Liver (tissue), 9 donors: Measurements from ENCODE around the gene SV2B. TPM values are rescaled to one million over a fixed set of nuclear protein-coding genes. Genes with fewer than 3 reads are reported as not detected.

Experiments used
- DNase-seq: peaks from one replicate; pipeline ENCODE4 v3.0.0-alpha.2; 2017; ENCODE audit warnings: low spot score
- H3K27ac ChIP-seq, 2 donors: one replicate each; pipeline ENCODE4 v1.7.0; 2013; ENCODE audit warnings: inconsistent platforms in 2 of 2, low read length in 2 of 2, control low read depth in 1 of 2, low read depth in 1 of 2, mild to moderate bottlenecking in 1 of 2
- H3K27me3 ChIP-seq, 4 donors: one replicate each; pipeline versions ENCODE4 v1.6.1 to v1.7.0; 2013; ENCODE audit warnings: low read length in 3 of 4, inconsistent platforms in 1 of 4, mild to moderate bottlenecking in 1 of 4, moderate library complexity in 1 of 4; ENCODE audit not compliant: control insufficient read depth in 4 of 4, insufficient read depth in 4 of 4
- H3K36me3 ChIP-seq, 4 donors: one replicate each; pipeline versions ENCODE4 v1.6.1 to v1.7.0; 2013; ENCODE audit warnings: low read length in 3 of 4, mild to moderate bottlenecking in 3 of 4, low read depth in 1 of 4, moderate library complexity in 1 of 4; ENCODE audit not compliant: control insufficient read depth in 4 of 4, insufficient read depth in 3 of 4
- H3K4me1 ChIP-seq, 4 donors: one replicate each; pipeline versions ENCODE4 v1.6.1 to v1.7.0; 2013; ENCODE audit warnings: low read length in 3 of 4, mild to moderate bottlenecking in 3 of 4, moderate library complexity in 1 of 4; ENCODE audit not compliant: control insufficient read depth in 4 of 4, insufficient read depth in 4 of 4
- H3K4me3 ChIP-seq, 3 donors: one replicate each; pipeline versions ENCODE4 v1.6.1 to v1.7.0; 2013; ENCODE audit warnings: low read length in 3 of 3, control low read depth in 1 of 3, low read depth in 1 of 3, mild to moderate bottlenecking in 1 of 3
- H3K9ac ChIP-seq, 2 donors: one replicate each; pipeline ENCODE4 v1.7.0; 2013; ENCODE audit warnings: low read length in 2 of 2, mild to moderate bottlenecking in 2 of 2, moderate library complexity in 2 of 2, control low read depth in 1 of 2, low read depth in 1 of 2
- H3K9me3 ChIP-seq, 4 donors: one replicate each; pipeline versions ENCODE4 v1.6.1 to v1.7.0; 2013; ENCODE audit warnings: low read length in 3 of 4; ENCODE audit not compliant: control insufficient read depth in 4 of 4
- CTCF ChIP-seq: fragments of 150-350 bp; IDR thresholded peaks from 2 replicates; pipeline ENCODE4 v1.5.1; 2017; ENCODE audit warnings: improper control_type of control experiment, low read depth, low read length; ENCODE audit not compliant: missing input control
- EGR1 ChIP-seq, 2 donors: IDR thresholded peaks; 2 replicates each; pipeline ENCODE4 v1.6.1; 2016 to 2018; ENCODE audit warnings: antibody characterized with exemption in 2 of 2, low read depth in 2 of 2
- FOXA1 ChIP-seq: IDR thresholded peaks from 2 replicates; pipeline ENCODE4 v1.6.1; 2016; ENCODE audit warnings: antibody characterized with exemption
- FOXA2 ChIP-seq: IDR thresholded peaks from 2 replicates; pipeline ENCODE4 v1.6.1; 2016; ENCODE audit warnings: antibody characterized with exemption
- HNF4A ChIP-seq, 2 donors: conservative IDR thresholded peaks; 2 replicates each; pipeline ENCODE4 v1.6.1; 2016; ENCODE audit warnings: antibody characterized with exemption in 2 of 2, mild to moderate bottlenecking in 2 of 2
- HNF4G ChIP-seq: IDR thresholded peaks from 2 replicates; pipeline ENCODE4 v1.6.1; 2016; ENCODE audit warnings: antibody characterized with exemption
- JUND ChIP-seq, 2 donors: IDR thresholded peaks; 2 replicates each; pipeline ENCODE4 v1.6.1; 2016; ENCODE audit warnings: antibody characterized with exemption in 2 of 2
- NR2F2 ChIP-seq: IDR thresholded peaks from 2 replicates; pipeline ENCODE4 v1.6.1; 2016; ENCODE audit warnings: antibody characterized with exemption
- RAD21 ChIP-seq, 2 donors: IDR thresholded peaks; 2 replicates each; pipeline ENCODE4 v1.6.1; 2016; ENCODE audit warnings: antibody characterized with exemption in 2 of 2, mild to moderate bottlenecking in 2 of 2
- REST ChIP-seq: IDR thresholded peaks from 2 replicates; pipeline ENCODE4 v1.6.1; 2016; ENCODE audit warnings: antibody characterized with exemption, mild to moderate bottlenecking
- RXRA ChIP-seq, 2 donors: IDR thresholded peaks; 2 replicates each; pipeline ENCODE4 v1.6.1; 2017 to 2018; ENCODE audit warnings: antibody characterized with exemption in 2 of 2, mild to moderate bottlenecking in 1 of 2
- SP1 ChIP-seq: IDR thresholded peaks from 2 replicates; pipeline ENCODE4 v1.6.1; 2018; ENCODE audit warnings: antibody characterized with exemption, mild to moderate bottlenecking
- TAF1 ChIP-seq: conservative IDR thresholded peaks from 2 replicates; pipeline ENCODE4 v1.6.1; 2016; ENCODE audit warnings: antibody characterized with exemption, mild to moderate bottlenecking
- YY1 ChIP-seq: IDR thresholded peaks from 2 replicates; pipeline ENCODE4 v1.6.1; 2016; ENCODE audit warnings: antibody characterized with exemption, mild to moderate bottlenecking
- whole genome bisulfite sequencing: extraction: QIAGEN DNeasy Blood & Tissue Kit; methylation state at CpG from one replicate; pipeline ENCODE4 v1.1.7; 2013; 5-methylcytosine and 5-hydroxymethylcytosine counted together
- polyA plus RNA-seq, 2 donors: library from polyadenylated mRNA; stranded (reverse) in 1 of 2; unstranded in 1 of 2; fragments of 200-250 nt in 1 of 2; fragments of >200 nt in 1 of 2; fragmentation: Nextera tagmentation in 1 of 2; extraction: Ambion mirVana in 1 of 2; gene quantifications; one replicate each; pipeline versions ENCODE4 v1.2.1 to v1.2.3, GENCODE V29; 2013 to 2015
- total RNA-seq, 2 donors: library from RNA; depleted of rRNA; stranded (reverse); fragments of >200 nt; gene quantifications; one replicate each; pipeline ENCODE4 v1.2.3, GENCODE V29; 2014
- TF ChIP-seq, protein P1 (sequence below): IDR thresholded peaks from 2 replicates; pipeline ENCODE4 v1.6.1; 2016; ENCODE audit warnings: antibody characterized with exemption
- TF ChIP-seq, protein P2 (sequence below): IDR thresholded peaks from 2 replicates; pipeline ENCODE4 v1.6.1; 2016; ENCODE audit warnings: antibody characterized with exemption
- TF ChIP-seq, protein P3 (sequence below): IDR thresholded peaks from 2 replicates; pipeline ENCODE4 v1.6.1; 2016; ENCODE audit warnings: antibody characterized with exemption
- donor health status: healthy.
- donor health status: healthy.
- donor health status: healthy.
- donor health status: healthy.
- donor health status: healthy.

The SV2B gene
- total and polyA plus RNA-seq, 4 donors, result 0.08 to 0.16 (median 0.09) TPM; not detected in 1

DNA sequence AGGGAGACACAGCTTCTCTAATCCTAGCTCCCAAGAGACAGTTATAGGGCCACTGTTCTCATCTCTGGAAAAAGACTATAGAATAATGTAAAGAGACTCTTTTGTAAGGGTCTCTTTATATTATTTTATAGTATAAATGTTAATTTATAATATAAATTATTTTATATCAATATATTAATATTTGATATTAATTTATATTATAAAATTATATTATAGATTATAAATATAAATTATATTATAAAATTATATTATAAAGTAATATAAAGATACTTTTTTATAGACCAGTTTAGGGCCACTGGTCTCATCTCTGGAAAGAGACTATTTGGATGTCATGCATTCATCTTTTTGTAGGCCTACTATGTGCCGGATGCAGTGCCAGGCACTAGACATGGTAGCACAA lies 53.9 kb downstream of the SV2B start:
- Histone ChIP-seq H3K9me3 (no peaks in the 10 kb centered on the region), H3K4me3 (no peak overlapping the region), H3K4me1 (no peaks in the 10 kb centered on the region), H3K27me3 (peaks cover 0 to 5% (median 0%) of the 10 kb centered on the region in 4 donors), H3K36me3 (no peaks in the 10 kb centered on the region), H3K27ac (no peak overlapping the region), H3K9ac (no peak overlapping the region)
- WGBS, result 38% methylated on average over 1 of the region's 1 CpG
- DNase-seq, result no peak
- no peak for TF ChIP-seq EGR1 (IDR thresholded peaks at IDR 0.05; ENCODE audit: low read depth in 2 of 2)
- no peak for TF ChIP-seq JUND (IDR thresholded peaks at IDR 0.05)
- TF ChIP-seq FOXA1, result no peak
- no peak for TF ChIP-seq CTCF
- no peak for TF ChIP-seq HNF4A (conservative IDR thresholded peaks at IDR 0.05)
- TF ChIP-seq REST, result no peak
- no peak for TF ChIP-seq RXRA (IDR thresholded peaks at IDR 0.05)
- TF ChIP-seq FOXA2, result no peak
- no peak for TF ChIP-seq YY1
- TF ChIP-seq SP1, result no peak
- TF ChIP-seq, protein P1, sequence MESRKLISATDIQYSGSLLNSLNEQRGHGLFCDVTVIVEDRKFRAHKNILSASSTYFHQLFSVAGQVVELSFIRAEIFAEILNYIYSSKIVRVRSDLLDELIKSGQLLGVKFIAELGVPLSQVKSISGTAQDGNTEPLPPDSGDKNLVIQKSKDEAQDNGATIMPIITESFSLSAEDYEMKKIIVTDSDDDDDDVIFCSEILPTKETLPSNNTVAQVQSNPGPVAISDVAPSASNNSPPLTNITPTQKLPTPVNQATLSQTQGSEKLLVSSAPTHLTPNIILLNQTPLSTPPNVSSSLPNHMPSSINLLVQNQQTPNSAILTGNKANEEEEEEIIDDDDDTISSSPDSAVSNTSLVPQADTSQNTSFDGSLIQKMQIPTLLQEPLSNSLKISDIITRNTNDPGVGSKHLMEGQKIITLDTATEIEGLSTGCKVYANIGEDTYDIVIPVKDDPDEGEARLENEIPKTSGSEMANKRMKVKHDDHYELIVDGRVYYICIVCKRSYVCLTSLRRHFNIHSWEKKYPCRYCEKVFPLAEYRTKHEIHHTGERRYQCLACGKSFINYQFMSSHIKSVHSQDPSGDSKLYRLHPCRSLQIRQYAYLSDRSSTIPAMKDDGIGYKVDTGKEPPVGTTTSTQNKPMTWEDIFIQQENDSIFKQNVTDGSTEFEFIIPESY, result no peak
- TF ChIP-seq TAF1, result no peak
- no peak for TF ChIP-seq NR2F2
- TF ChIP-seq HNF4G, result no peak
- TF ChIP-seq RAD21 (IDR thresholded peaks at IDR 0.05), result no peak

DNA sequence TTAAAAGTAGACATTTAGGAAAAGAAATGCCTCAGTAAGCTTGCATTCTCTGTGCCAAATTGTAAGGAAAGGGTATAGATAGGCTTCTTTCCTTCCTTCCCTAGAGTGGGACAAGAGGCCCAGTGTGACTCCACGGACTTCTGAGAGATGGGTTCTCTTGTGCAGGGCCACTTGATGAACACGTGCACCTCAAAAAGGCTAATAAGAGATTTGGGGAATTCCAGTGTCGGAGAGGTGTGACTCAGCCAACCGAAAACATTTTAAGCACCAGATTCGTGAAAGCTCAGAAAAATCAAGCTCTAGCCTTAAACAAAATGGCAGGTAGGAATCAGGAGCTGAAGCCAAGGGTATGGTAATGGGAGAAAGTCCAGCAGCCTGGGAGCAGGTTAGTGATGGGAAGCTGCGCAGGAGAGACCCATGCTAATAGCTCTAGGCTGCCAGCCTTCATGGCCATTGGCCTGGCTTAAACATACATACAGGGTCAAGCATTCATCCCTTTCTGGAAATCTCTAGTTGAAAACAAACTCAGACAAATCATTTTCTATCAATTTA lies 56.2 kb downstream of the SV2B start:
- no peak overlapping the region for H3K9ac ChIP-seq
- no peaks in the 10 kb centered on the region for H3K36me3 ChIP-seq
- no peak for DNase-seq
- no peak overlapping the region for H3K27ac ChIP-seq
- peaks cover 0 to 5% (median 0%) of the 10 kb centered on the region in 4 donors for H3K27me3 ChIP-seq
- no peaks in the 10 kb centered on the region for H3K9me3 ChIP-seq
- WGBS, result 82% methylated on average over 6 of the region's 6 CpGs
- H3K4me3 ChIP-seq, result no peak overlapping the region
- H3K4me1 ChIP-seq, result no peaks in the 10 kb centered on the region
- TF ChIP-seq HNF4A (conservative IDR thresholded peaks at IDR 0.05) (no peak), EGR1 (IDR thresholded peaks at IDR 0.05; ENCODE audit: low read depth in 2 of 2) (no peak), FOXA1 (no peak), CTCF (no peak), YY1 (no peak), RXRA (IDR thresholded peaks at IDR 0.05) (no peak), HNF4G (no peak), TAF1 (no peak), SP1 (no peak)
- TF ChIP-seq, protein P2, sequence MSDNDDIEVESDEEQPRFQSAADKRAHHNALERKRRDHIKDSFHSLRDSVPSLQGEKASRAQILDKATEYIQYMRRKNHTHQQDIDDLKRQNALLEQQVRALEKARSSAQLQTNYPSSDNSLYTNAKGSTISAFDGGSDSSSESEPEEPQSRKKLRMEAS, result no peak
- TF ChIP-seq, protein P3, sequence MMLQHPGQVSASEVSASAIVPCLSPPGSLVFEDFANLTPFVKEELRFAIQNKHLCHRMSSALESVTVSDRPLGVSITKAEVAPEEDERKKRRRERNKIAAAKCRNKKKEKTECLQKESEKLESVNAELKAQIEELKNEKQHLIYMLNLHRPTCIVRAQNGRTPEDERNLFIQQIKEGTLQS, result no peak
- TF ChIP-seq, protein P1, result no peak
